Measurements from ENCODE around the gene NME3. TPM values are rescaled to one million over a fixed set of nuclear protein-coding genes. Genes with fewer than 3 reads are reported as not detected.

Gene NME3
- total RNA-seq, 1 experiment from 2014 or later = 103 TPM

DNA sequence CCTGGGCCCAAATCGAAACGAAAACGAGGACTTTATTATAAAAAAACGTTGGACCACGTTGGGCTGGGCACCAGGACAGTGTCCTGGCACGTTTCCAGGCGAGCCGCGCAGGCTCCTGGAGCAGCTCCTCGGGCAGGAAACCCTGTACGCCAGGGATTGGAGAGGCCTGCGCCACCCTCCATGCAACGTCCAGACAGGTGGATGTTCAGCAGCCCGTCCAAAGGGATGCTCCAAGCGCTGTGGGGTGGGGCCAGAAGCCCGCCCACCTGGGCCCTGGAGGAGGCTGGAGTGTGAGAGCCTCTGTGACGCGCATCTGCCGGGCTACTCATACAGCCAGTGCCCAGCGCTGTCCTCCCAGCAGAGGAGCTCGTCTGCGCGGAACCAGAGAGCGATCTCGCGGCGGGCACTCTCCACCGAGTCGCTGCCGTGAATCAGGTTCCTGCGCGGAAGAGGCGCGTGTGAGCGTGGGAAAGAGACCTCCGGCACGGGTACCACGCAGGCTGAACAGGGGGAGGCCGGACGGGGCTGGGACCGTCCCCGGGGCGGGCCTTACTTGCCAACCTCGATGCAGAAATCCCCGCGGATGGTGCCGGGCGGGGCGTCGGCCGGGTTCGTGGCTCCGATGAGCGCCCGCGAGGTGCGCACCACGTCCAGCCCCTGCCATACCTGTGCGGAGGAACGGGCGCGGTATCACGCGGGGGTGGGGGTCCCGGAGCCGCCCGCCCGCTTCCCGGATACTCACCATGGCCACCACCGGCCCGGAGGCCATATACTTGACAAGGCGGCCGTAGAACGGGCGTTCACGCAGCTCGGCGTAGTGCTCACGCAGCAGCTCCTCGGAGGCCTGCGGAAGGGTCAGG is 785 bp downstream of the NME3 start (continued):
- peak; percentile 8 for TF ChIP-seq ZBTB33 (IDR thresholded peaks at IDR 0.05; ENCODE audit: extremely low read depth, insufficient replicate concordance, low read length)
- no peak for TF ChIP-seq CBX3 (IDR thresholded peaks at IDR 0.05; ENCODE audit: low read depth)
- TF ChIP-seq YY1 (IDR thresholded peaks at IDR 0.05; ENCODE audit: extremely low read depth, insufficient replicate concordance, low read depth, low read length) = peak; percentile 21
- TF ChIP-seq POLR2AphosphoS5 (IDR thresholded peaks at IDR 0.05; ENCODE audit: low read depth, low read length) = peak; percentile 65
- no peak for TF ChIP-seq EGR1 (IDR thresholded peaks at IDR 0.05; ENCODE audit: low read depth)
- no peak for TF ChIP-seq EZH2 (IDR thresholded peaks at IDR 0.05)
- TF ChIP-seq JUND (IDR thresholded peaks at IDR 0.05) = no peak
- no peak for TF ChIP-seq POLR2A (IDR thresholded peaks at IDR 0.05; ENCODE audit: borderline replicate concordance, extremely low read depth, insufficient read depth, insufficient read length)
- TF ChIP-seq ZNF274 (IDR thresholded peaks at IDR 0.05; ENCODE audit: low read depth, low read length) = no peak
- TF ChIP-seq ELF1 (IDR thresholded peaks at IDR 0.05; ENCODE audit: borderline replicate concordance, low read depth) = no peak
- no peak for TF ChIP-seq TCF7L2 (IDR thresholded peaks at IDR 0.05; ENCODE audit: borderline replicate concordance, extremely low read depth, insufficient read depth, insufficient read length)
